ENCODE results near the gene FCRLB.
A peak's percentile ranks its signal among the peaks of the same experiment; 100 is the strongest.
"Not testable (repeated sequence)": the region's sequence is repeated elsewhere in the genome, so short reads cannot be mapped to it uniquely, and the experiment has no call there.

FCRLB gene

DNA sequence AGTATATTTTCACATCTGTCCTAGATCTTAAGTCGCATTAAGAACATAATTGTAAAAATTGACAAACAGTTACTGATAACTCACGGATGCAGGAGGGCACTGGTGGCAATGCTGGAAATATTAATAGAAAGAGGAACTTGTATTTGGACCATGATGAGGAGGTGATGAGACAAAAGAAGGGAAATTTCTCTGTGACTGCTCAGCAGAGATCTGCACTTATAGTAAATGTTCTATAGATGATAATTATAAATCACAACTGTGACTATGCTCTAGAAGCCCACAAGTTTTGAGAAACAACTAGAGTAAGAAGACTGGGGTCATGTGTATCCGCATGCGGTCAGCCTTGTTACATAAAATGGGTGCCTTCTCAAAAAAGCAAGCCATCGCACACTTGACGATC is 19.6 kb downstream of the FCRLB start:
- no peak for DNase-seq (ENCODE audit: low read depth)

DNA sequence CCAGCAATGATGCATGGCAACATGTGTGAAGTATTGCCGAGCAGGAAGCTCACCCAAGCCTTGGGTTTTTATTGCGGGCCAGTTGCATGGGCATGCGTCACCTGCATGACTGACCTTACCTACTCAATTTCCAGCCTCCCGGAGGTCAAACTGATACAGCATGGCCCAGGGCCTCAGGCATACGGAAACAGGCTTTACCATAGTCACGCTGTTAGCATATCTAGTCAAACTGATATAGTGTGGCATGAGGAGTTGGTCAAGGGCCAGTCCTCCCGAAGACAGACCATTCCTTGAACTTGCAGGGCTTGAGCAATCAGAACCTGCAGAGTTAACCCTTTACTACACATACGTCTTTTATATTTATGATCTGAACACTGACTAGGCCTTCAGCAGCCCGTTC is 21.9 kb downstream of the FCRLB start:
- peak; percentile 26 for DNase-seq (ENCODE audit: low read depth)

DNA sequence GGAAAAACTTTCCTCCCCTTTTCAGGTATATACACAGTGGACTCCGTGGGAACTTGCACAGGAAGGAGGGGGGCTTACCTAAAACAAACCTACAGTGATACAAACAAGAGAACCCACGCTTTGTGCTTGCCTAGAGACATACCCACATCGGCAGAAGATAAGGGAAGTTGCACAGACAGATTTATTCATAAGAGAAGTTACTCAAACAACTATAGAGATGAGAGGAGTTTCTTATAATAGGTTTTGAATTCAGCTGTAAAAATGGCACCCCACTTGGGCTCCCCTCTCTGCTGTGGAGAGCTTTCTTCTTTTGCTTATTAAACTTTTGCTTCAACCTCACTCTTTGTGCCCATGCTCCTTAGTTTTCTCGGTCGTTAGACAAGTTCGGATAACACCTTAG is 26.5 kb downstream of the FCRLB start:
- DNase-seq (ENCODE audit: low read depth), result no peak

DNA sequence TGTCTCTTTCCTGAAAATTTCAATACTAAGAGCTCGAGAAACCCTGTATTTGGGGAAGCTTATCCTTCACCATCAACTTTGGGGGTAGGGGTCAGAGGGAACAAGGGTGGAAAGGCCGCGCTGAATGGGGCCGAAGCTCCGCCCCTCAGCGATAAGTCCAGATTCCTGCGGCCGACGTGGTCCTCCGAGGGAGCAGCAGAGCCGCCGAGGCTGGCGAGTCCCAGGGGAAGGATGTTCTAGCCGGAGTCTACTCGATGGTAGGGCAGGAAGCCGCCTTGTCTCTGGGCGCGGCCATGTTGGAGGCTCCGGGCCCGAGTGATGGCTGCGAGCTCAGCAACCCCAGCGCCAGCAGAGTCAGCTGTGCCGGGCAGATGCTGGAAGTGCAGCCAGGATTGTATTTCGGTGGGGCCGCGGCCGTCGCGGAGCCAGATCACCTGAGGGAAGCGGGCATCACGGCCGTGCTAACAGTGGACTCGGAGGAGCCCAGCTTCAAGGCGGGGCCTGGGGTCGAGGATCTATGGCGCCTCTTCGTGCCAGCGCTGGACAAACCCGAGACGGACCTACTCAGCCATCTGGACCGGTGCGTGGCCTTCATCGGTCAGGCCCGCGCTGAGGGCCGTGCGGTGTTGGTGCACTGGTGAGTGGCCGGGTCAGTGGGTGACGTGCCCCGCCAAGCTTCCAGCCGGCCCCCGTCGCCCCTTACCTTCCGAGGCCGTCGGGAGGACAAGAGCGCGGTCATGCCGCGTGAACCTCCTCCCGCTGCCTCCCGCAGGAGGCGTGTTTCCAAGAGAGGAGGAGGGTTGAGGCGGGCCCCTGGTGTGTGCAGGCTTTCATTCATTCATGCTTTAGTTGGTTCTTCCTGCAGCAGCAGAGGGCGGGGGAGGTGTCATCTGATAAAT is 28.4 kb downstream of the FCRLB start, which contains the start of gene DUSP12:
Gene DUSP12, plus strand, starts transcription at position 278 of the 899 bp plus-strand sequence. Its CDS starts 16 bp downstream, at position 294.
- DNase-seq (ENCODE audit: low read depth), result peak; percentile 97

DNA sequence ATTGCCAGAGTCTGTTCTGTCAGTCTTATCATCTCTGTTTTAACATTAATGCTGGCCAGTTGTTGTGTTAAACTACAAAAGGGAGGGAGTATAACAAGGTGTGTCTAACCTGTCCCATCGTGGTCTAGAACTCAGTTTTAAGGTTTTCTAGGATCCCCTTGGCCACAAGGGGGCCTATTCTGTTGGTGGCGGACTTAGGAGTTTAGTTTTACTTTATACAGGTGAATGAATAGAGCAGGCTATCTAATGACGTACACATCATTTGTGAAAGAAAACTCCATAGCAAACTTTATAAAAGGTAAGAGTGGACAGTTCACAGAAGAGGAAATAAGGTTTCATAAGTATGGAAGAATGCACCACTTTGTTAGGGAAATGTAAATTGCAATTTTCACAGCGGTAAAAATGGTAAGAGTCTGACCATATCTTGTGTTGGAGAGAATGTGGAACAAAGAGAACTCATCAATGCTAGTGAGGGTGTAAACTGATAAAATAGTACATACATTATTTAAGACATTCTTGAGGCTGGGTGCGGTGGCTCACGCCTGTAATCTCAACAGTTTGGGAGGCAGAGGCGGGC is 42.3 kb downstream of the FCRLB start:
- DNase-seq (ENCODE audit: low read depth), result peak; percentile 11

DNA sequence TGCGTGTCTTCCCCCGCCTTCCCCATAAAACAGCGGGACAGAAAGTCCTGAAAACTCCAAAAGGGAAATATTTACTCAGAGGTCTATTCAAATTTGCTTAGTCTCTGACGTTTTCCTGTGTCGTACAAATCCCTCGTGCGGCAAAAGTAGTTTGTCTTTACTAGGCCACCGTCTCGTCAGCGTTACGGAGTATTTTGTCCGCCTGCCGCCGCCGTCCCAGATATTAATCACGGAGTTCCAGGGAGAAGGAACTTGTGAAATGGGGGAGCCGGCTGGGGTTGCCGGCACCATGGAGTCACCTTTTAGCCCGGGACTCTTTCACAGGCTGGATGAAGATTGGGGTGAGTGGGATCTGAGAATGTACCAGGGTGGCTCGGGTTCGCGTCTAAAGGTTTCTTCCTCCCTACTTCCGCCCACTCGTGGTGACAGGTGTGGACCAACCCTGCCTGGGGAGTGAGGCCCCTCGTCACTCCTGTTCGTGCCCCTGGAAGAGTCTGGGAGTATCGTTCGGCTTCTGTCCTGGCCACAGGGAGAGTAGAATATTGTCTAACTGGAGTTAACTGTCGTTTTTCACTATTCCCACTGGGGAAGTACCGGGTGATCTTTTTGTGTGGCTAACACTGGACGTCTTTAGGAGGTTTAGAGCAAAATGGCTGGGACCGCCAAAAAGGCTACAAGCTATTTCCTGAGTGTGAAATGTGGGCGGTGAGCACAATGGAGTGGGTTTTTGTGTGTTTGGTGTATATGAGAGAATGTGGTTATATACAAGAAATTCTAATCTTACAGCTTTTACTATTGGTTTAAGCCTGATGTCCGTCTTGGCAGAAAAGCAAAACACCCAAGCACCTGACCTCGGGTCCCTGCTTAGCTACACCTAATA is 45.0 kb downstream of the FCRLB start, which contains the start of gene ATF6:
Gene ATF6, plus strand, starts transcription at position 219 of the 880 bp plus-strand sequence. Its CDS starts 41 bp downstream, at position 260.
- peak; percentile 97 for DNase-seq (ENCODE audit: low read depth)

DNA sequence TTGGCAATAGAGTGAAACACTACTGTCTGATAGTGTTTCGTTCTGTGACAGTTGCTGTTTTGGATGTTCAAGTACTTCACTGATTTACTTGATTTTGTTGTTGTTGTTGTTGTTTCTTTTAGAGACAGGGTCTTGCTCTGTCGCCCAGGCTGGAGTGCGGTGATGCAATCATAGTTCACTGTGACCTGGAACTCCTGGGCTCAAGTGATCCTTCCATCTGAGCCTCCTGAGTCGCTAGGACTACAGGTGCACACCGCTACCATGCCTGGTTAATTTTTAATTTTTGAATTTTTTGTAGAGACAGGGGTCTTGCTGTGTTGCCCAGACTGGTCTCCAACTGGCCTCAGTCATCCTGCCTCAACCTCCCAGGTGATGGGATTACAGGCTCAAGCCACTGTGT is 47.1 kb downstream of the FCRLB start:
- DNase-seq (ENCODE audit: low read depth), result no peak

DNA sequence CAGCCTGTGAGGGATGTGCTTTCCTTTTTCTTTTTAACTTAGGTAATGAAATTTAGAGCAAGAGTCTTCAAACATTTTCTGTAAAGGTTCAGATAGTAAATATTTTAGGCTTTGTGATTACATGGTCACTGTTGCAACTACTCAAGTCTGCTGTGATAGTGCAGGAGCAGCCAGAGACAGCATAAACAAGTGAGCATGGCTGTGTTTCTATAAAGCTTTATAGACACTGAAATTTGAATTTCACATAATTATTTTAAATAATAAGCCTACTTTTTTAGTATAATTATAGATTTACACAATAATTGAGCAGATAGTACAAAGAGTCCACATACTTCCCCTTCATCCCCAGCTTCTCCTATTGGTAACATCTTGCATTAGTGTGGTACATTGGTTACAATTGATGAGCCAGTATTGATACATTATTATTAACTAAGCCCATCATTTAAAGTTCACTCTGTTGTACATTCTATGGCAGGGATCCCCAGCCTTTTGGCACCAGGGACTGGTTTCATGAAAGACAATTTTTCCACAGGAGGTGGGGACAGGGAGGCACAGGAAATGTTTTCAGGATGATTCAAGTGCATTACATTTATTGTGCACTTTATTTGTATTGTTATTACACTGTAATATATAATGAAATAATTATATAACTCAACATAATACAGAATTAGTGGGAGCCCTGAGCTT is 47.8 kb downstream of the FCRLB start:
- DNase-seq (ENCODE audit: low read depth), result peak; percentile 20

DNA sequence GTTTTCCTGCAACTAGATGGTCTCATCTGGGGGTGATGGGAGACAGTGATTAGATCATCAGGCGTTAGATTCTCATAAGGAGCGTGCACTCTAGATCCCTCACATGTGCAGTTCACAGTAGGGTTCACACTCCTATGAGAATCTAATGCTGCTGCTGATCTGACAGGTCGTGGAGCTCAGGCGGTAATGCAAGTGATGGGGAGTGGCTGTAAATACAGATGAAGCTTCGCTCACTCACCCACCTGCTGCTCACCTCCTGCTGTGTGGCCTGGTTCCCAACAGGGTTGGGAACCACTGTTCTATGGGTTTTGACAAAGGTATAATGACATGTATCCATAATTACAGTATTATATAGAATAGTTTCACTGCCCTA is 48.3 kb downstream of the FCRLB start:
- DNase-seq (ENCODE audit: low read depth), result not testable (repeated sequence)

DNA sequence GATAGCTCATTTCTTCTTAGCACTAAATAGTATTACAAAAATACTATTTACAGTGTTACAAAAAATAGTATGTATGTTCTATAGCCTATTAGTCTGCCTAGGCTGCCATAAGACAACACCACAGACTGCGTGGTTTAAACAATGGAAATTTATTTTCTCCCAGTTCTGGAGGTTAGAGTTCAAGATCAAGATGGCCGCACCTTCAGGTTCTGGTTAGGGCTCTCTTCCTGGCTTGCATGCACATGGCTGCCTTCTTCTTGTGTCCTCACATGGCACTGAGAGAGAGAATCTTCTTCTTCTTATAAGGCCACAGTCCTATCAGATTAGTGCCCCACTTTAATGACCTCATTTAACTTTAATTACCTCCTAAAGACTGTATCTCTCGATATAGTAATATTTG is 48.9 kb downstream of the FCRLB start:
- no peak for DNase-seq (ENCODE audit: low read depth)

DNA sequence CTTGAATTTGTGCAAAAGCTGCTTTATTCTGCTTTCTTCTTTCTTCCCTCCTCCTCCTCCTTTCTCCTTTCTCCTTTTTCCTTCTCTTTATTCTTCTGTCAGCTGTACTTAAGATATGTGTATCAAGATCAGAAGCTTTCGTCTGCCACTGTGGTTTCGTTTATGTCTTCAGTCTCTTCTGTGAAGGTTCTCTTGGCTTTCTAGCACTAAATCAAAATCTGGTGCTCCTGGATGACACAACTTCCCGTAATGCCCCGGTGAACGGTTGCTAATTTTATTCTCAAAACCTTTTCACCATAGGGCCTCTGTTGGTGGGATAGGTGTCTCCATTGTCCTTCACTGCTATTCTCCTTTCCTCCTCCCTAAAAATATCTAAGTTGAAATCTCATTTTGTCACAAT is 49.8 kb downstream of the FCRLB start:
- no peak for DNase-seq (ENCODE audit: low read depth)

DNA sequence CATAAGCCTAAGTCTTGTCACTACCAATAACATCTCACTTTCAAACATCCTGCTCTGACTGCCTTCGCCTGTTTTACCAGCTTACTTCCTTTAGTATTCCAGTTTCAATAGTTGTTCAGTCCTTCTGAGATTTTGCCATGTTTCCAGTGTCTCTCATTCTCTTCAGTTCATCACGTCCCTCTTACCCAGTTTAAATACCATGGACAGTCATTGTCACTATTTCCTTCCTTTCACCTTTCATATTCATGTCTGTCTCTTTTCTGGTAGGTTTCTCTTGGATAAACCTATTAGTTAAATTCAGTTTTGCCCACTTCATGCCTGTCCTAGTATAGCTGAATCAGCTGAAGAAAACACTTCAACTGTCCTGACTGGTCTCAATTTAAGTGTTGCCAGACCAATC is 50.6 kb downstream of the FCRLB start:
- DNase-seq (ENCODE audit: low read depth), result no peak

DNA sequence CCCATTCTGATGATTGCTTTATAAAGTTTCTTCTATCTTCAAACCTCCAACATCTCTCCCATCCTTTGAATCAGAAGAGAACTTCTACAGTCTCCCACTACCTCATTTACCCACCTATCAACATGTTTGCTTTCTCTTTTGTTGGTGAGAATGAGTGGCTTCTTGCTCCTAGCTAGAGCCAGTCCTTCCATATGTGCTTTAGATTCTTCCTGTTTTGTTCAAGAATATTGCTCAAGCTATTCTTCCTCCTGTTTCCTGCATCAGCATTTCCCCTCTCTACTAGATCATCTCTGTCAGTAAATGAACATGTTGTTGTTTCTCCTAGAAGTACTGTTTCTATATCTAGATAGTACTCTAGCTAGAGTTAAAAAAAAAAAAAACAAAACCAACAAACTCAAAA is 51.1 kb downstream of the FCRLB start:
- peak; percentile 36 for DNase-seq (ENCODE audit: low read depth)

DNA sequence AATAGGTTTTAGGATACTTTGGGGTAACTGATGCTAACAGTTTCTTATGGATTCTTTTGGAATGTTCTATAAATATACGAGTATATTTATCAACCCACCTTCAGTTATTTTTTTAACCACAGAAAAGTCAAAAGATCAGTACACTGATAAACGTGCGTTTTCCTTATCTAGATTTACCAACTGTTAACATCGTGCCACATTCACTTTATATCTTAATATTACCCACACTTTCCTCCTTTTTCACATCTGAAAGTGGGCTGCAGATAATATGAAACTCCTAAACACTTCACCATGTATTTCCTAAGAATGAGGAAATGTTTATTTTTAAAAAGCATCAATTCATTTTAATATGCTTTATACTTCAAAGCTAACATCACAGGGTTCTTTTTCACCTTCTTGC is 52.4 kb downstream of the FCRLB start:
- no peak for DNase-seq (ENCODE audit: low read depth)

DNA sequence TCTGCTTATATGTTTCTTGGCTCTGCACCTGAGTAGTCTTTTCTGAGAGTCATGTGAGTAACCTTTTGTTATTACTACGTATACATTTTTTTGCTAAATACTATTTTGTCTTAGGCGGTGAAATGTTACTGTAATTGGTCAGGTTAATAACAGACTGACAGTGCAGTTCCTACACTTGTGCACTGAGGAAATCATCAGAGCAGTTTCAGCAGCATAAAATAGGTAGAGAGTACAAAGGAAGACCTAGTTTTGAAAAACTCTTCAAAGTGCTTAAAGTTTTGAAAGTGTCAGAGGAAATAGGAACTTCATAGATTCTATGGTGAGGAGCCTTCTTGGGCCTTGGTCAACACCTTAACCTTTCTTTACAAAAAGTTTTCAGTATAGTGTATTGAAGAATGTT is 55.9 kb downstream of the FCRLB start:
- no peak for DNase-seq (ENCODE audit: low read depth)
